Measurements from ENCODE around the gene AP2A2.

DNA sequence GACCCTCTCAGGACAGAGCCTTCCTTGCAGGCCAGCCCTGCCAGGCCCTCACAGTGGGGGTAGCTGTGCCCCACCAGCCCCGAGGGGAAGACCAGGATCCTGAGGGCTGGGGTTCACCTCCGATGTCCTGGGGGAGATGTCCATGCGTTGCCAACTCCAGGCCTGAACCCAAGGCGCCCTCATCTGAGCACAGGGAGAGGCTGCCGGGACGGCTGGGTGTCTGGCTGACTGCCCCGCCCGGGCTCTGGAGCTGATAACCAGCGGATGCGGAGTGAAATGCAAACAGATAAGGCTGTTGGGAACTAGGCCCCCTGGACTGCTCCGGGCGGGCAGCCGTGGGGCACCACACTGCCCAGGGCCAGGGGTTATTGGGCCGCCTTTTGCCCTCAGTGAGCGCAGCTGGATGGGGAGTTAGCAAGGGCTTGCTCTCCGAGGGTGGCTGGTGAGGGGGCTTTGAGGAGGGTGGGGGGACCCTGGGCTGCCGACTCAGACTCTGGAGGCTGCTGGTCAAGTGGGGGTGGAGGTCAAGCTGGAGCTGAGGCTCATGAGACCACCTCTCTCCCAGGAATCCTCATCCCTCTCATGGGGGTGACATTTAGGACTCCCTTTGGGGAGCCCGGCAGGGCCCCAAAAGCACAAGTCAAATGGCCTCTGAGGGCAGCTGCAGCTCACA, 116.4 kb downstream of the AP2A2 start:
- no peak for TF ChIP-seq CTCF (IDR thresholded peaks at IDR 0.05)
- no peak for TF ChIP-seq POLR2A (IDR thresholded peaks at IDR 0.05)
- TF ChIP-seq EP300 (IDR thresholded peaks at IDR 0.05): no peak
